Measurements from ENCODE around the gene HSH2D.

The HSH2D gene

DNA sequence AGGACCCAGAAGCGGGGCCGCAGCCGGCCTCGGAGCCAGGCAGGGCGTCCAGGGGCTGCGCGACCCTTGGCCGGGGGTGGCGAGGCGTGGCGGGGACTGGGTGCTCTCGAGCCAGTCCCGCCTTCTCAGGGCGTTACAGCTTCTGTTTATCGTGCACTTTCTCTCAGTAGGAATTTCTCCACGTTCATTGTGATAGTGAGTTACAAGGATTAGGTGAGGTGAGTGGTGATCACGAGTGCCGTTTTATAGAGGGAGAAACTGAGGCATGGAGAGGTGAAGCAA, 54.8 kb downstream of the HSH2D start:
- DNase-seq: no peak

GRCh38 chr19:16199275-16199932, 55.9 kb downstream of the HSH2D start:
- DNase-seq: no peak

GRCh38 chr19:16200038-16201010, 56.8 kb downstream of the HSH2D start:
- no peak for DNase-seq

DNA sequence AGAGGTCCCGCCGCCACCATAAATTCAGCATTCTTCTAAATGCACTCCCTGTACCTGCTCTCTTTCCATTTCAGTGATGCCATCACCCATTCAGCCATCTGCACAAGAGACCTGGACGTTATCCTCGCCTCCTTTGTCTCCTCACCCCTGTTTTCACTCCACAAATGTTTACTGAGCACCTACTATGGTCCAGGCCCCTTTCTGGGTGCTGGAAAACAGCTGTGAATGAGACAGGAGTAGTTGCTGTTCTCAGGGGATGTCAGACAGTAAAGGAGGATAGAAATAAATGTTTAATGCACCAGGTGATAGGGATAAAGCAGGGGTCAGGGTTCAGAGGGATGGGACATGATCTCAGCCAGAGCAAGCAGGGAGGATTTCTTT, 57.5 kb downstream of the HSH2D start:
- DNase-seq: no peak

DNA sequence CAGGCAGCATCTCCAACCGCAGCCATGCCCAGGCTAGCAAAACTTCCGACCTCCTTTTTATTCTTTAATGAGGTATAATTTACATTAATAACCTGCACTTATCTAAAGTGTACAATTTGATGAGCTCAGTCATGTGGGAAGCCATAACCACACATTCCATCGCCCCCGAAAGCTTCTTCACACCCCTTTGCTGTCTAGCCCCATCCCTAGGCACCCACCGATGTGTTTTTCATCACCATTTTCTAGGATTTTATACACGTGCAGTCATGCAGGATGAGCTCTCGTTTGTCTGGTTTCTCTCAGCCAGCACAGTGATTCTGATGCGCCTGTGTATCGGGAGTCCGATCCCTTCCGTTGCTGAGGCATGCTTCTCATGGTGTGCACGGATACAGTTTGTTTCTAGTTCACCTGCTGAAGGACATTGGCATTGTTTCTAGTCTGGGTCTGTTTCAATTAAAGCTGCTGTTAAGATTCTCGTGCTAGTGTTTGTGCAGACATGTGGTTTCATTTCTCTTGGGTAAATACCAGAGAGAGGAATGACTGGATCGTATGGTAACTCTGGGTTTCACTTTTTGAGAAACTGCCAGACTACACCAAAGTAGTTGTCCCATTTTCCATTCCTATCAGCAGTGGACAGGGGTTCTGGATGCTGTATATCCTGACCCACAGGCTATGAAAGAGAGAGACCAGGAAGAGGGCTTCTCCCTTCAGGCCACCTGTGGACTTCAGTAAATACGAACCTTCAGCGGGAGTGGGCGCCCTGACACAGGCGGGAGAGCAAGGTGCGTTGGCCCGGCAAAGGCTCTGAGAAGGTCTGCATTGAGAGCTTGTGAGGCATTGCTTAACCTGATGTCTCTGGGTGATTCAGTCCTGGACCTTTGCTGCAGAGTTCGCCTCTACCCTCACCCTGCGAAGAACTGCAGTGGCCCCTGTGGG, 59.1 kb downstream of the HSH2D start:
- no peak for DNase-seq

- DNase-seq: no peak
Observed at GRCh38 chr19:16203256-16204004, 59.9 kb downstream of the HSH2D start.

GRCh38 chr19:16204005-16204294, 60.5 kb downstream of the HSH2D start:
- no peak for DNase-seq

DNA sequence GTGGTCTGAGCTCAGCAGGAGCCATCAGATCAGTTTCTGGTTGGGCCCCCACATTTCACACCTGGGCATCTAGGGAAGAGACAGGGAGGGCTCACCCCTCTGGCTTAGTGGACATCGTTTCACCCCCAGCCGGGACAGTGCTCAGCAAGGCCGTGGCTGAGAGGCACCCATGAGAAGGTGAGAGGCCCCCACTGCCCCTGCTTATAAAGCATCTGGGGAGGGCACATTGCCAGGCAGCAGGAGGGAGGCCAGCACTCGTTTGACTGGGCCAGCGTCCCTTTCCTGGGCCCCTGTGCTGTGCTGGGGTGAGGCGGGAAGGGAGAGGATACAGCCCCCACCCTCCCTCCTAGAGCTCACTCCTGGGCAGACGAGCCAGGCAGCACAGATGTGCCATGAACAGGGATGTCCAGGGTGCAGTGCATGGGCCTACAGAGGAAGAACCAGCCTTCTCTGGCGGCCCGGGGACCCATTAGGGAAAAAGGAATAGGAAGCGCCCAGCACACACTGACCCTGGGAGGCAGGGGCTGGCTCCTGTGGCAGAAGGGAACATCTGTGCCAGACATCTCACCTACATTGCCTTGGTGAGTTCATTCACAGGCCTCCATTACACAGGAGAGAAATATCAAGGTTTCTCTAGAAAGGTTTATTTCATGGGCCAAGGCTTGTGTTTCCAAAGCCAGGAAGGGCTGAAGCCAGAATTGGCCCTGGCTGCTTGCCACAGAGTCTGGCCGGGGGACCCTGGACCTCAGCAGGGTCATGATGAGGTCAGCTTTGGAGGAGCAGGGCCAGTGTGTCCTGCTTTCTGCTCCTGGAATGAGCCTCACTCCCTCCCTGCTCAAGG, 61.9 kb downstream of the HSH2D start:
- DNase-seq: no peak

DNA sequence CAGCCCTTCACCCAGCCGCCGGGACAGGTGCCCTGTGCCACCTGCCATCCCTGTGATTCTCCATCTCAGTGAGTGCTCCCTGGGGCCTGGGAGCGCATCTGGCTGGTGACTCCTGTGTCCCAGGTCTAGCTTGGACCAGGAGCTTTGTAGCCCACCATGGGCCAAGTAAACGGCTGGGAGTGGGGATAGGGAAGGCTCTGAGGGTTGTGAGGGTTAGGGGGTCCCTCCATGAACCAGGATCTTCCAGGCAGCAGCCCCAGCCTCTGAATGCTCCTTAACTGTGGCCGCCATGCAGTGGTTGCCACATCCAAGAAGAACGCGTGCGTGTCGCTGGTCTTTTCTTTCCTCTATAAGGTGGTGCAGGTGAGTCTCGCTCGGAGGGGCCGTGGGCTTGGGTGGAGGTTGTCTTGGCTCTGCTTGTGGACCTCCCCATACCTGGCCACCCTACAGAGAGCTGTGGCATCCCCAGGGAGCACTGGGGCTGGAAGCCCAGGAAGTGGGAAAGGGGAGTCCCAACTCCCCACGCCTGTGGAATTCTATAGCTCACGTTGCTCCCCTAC, 62.6 kb downstream of the HSH2D start:
- no peak for DNase-seq

- DNase-seq: no peak
Observed at GRCh38 chr19:16206637-16207036, 63.2 kb downstream of the HSH2D start.

GRCh38 chr19:16207063-16207462, 63.6 kb downstream of the HSH2D start:
- peak; percentile 13 for DNase-seq

- no peak for DNase-seq
Observed at GRCh38 chr19:16207490-16208025, 64.1 kb downstream of the HSH2D start.

All from right hindlimb (tissue), 1 donor.